ENCODE results near the gene GAS6.

Gene GAS6

GRCh38 chr13:113819731-113820715, 43.9 kb downstream of the GAS6 start:
- DNase-seq (ENCODE audit: low read depth in 2 of 2): no peak

- DNase-seq (ENCODE audit: low read depth in 2 of 2): no peak
Measured at GRCh38 chr13:113819341-113819730, 44.5 kb downstream of the GAS6 start.

- DNase-seq (ENCODE audit: low read depth in 2 of 2): no peak
Measured at GRCh38 chr13:113818700-113819295, 45.1 kb downstream of the GAS6 start.

GRCh38 chr13:113817860-113818691, 45.8 kb downstream of the GAS6 start:
- no peak for DNase-seq (ENCODE audit: low read depth in 2 of 2)

GRCh38 chr13:113816946-113817859, 46.7 kb downstream of the GAS6 start:
- DNase-seq (ENCODE audit: low read depth in 2 of 2): peak; percentile 73 to 76

- DNase-seq (ENCODE audit: low read depth in 2 of 2): no peak
Measured at GRCh38 chr13:113816254-113816929, 47.5 kb downstream of the GAS6 start.

- DNase-seq (ENCODE audit: low read depth in 2 of 2): no peak
Measured at GRCh38 chr13:113815151-113816058, 48.5 kb downstream of the GAS6 start.

- no peak for DNase-seq (ENCODE audit: low read depth in 2 of 2)
Measured at GRCh38 chr13:113814435-113814821, 49.4 kb downstream of the GAS6 start.

- no peak for DNase-seq (ENCODE audit: low read depth in 2 of 2)
Measured at GRCh38 chr13:113813749-113814434, 50.0 kb downstream of the GAS6 start.

- no peak for DNase-seq (ENCODE audit: low read depth in 2 of 2)
Measured at GRCh38 chr13:113813070-113813748, 50.7 kb downstream of the GAS6 start.

GRCh38 chr13:113812178-113813040, 51.5 kb downstream of the GAS6 start:
- DNase-seq (ENCODE audit: low read depth in 2 of 2): no peak

GRCh38 chr13:113811081-113811928, 52.6 kb downstream of the GAS6 start:
- DNase-seq (ENCODE audit: low read depth in 2 of 2): no peak

- DNase-seq (ENCODE audit: low read depth in 2 of 2): no peak
Measured at GRCh38 chr13:113810640-113811039, 53.2 kb downstream of the GAS6 start.

GRCh38 chr13:113809934-113810333, 53.9 kb downstream of the GAS6 start:
- DNase-seq (ENCODE audit: low read depth in 2 of 2): no peak

- DNase-seq (ENCODE audit: low read depth in 2 of 2): no peak
Measured at GRCh38 chr13:113808058-113808834, 55.6 kb downstream of the GAS6 start.

- no peak for DNase-seq (ENCODE audit: low read depth in 2 of 2)
Measured at GRCh38 chr13:113806526-113806925, 57.4 kb downstream of the GAS6 start.
